DOHH2 (cell line): Measurements from ENCODE around the gene SPRING1.

Source experiments
- H3F3A ChIP-seq: fragments of 200-600 bp; sonication (generic), shearing (Covaris generic); 2 replicates; pipeline ENCODE4 v1.6.0; 2016; ENCODE audit warnings: antibody characterized with exemption, mild to moderate bottlenecking; ENCODE audit not compliant: control insufficient read depth, insufficient read depth
- H3K27ac ChIP-seq: fragments of 200-600 bp; sonication (generic); 2 replicates; pipeline ENCODE4 v1.5.1; 2014; ENCODE audit warnings: low read depth, mild to moderate bottlenecking, low read length, moderate library complexity
- H3K27me3 ChIP-seq: fragments of 200-600 bp; sonication (generic); 2 replicates; pipeline ENCODE4 v1.6.1; 2014; ENCODE audit warnings: mild to moderate bottlenecking, low read length, mixed read lengths; ENCODE audit not compliant: control insufficient read depth
- H3K36me3 ChIP-seq: fragments of 200-600 bp; sonication (generic); 2 replicates; pipeline ENCODE4 v1.6.1; 2014; ENCODE audit warnings: mild to moderate bottlenecking, low read length, moderate library complexity, mixed read lengths; ENCODE audit not compliant: control insufficient read depth
- H3K4me1 ChIP-seq: fragments of 200-600 bp; sonication (generic); 2 replicates; pipeline ENCODE4 v1.6.1; 2014; ENCODE audit warnings: mild to moderate bottlenecking, low read length, mixed read lengths; ENCODE audit not compliant: control insufficient read depth
- H3K4me2 ChIP-seq: fragments of 200-600 bp; sonication (generic); 2 replicates; pipeline ENCODE4 v1.6.0; 2014; ENCODE audit warnings: mild to moderate bottlenecking, low read length, moderate library complexity
- H3K4me3 ChIP-seq: fragments of 200-600 bp; sonication (generic); 2 replicates; pipeline ENCODE4 v1.5.1; 2014; ENCODE audit warnings: mild to moderate bottlenecking, low read length, mixed read lengths
- H3K79me2 ChIP-seq: fragments of 200-600 bp; sonication (generic); 2 replicates; pipeline ENCODE4 v1.6.1; 2014; ENCODE audit warnings: mild to moderate bottlenecking, low read length, mixed read lengths; ENCODE audit not compliant: control insufficient read depth
- H3K9me2 ChIP-seq: fragments of 200-600 bp; sonication (generic); replicated peaks from 2 replicates; pipeline ENCODE4 v1.6.1; 2014; ENCODE audit warnings: mild to moderate bottlenecking, low read length, mixed read lengths; ENCODE audit not compliant: control insufficient read depth
- H3K9me3 ChIP-seq: fragments of 200-600 bp; sonication (generic); 2 replicates; pipeline ENCODE4 v1.6.1; 2014; ENCODE audit warnings: antibody characterized with exemption, low read length, mixed read lengths; ENCODE audit not compliant: control insufficient read depth, insufficient read depth
- H4K20me1 ChIP-seq: fragments of 200-600 bp; sonication (generic); 2 replicates; pipeline ENCODE4 v1.6.0; 2014; ENCODE audit warnings: low read depth, mild to moderate bottlenecking, antibody characterized with exemption, low read length, moderate library complexity; ENCODE audit not compliant: control insufficient read depth, insufficient read depth
- CTCF ChIP-seq: fragments of 200-600 bp; sonication (generic); IDR thresholded peaks from one replicate; pipeline ENCODE4 v1.5.1; 2014; ENCODE audit warnings: antibody characterized with exemption, mild to moderate bottlenecking, low read depth, low read length; ENCODE audit not compliant: poor library complexity, severe bottlenecking
- EZH2phosphoT487 ChIP-seq: fragments of 200-600 bp; sonication (generic); IDR thresholded peaks from 2 replicates; pipeline ENCODE4 v1.6.1; 2017; ENCODE audit warnings: borderline replicate concordance, mild to moderate bottlenecking, antibody characterized with exemption, low read length, moderate library complexity, mixed read lengths

SPRING1 gene

GRCh38 chr12:116780942-116781341 is 43.1 kb upstream of the SPRING1 start:
- Histone ChIP-seq H3K27ac (no peak overlapping the region), H4K20me1 (no peaks in the 10 kb centered on the region), H3K4me1 (no peaks in the 10 kb centered on the region), H3K4me3 (no peak overlapping the region), H3K4me2 (no peak overlapping the region), H3K27me3 (no peaks in the 10 kb centered on the region), H3K79me2 (no peaks in the 10 kb centered on the region), H3F3A (no peaks in the 10 kb centered on the region), H3K9me2 (no peaks in the 10 kb centered on the region), H3K9me3 (no peaks in the 10 kb centered on the region), H3K36me3 (peaks cover 34% of the 10 kb centered on the region)
- TF ChIP-seq EZH2phosphoT487, result no peak
- TF ChIP-seq CTCF, result no peak

- H3K4me2 ChIP-seq, result no peak overlapping the region
- H3K79me2 ChIP-seq, result no peaks in the 10 kb centered on the region
- H3K27ac ChIP-seq, result no peak overlapping the region
- TF ChIP-seq CTCF, result no peak
- H4K20me1 ChIP-seq, result no peaks in the 10 kb centered on the region
- H3K36me3 ChIP-seq, result peaks cover 31% of the 10 kb centered on the region
- no peak overlapping the region for H3K4me3 ChIP-seq
- H3F3A ChIP-seq, result no peaks in the 10 kb centered on the region
- H3K9me3 ChIP-seq, result no peaks in the 10 kb centered on the region
- H3K9me2 ChIP-seq, result no peaks in the 10 kb centered on the region
- no peaks in the 10 kb centered on the region for H3K27me3 ChIP-seq
- H3K4me1 ChIP-seq, result no peaks in the 10 kb centered on the region
These were observed 41.7 kb upstream of the SPRING1 start for GRCh38 chr12:116779597-116779996.

GRCh38 chr12:116777245-116777644 is 39.4 kb upstream of the SPRING1 start:
- H3K27me3 ChIP-seq, result no peaks in the 10 kb centered on the region

More at GRCh38 chr12:116777245-116777644, 39.4 kb upstream of the SPRING1 start:
- H3F3A ChIP-seq, result no peaks in the 10 kb centered on the region
- no peaks in the 10 kb centered on the region for H3K9me3 ChIP-seq
- no peak overlapping the region for H3K27ac ChIP-seq
- no peak overlapping the region for H3K4me3 ChIP-seq
- H3K36me3 ChIP-seq, result peaks cover 26% of the 10 kb centered on the region
- H4K20me1 ChIP-seq, result no peaks in the 10 kb centered on the region
- no peak overlapping the region for H3K4me2 ChIP-seq
- peaks cover 7% of the 10 kb centered on the region; the same call in 1 of the 2 replicates for H3K4me1 ChIP-seq
- no peaks in the 10 kb centered on the region for H3K9me2 ChIP-seq
- TF ChIP-seq EZH2phosphoT487, result no peak
- TF ChIP-seq CTCF, result no peak
- H3K79me2 ChIP-seq, result no peaks in the 10 kb centered on the region
